Stomach (tissue), 4 donors: ENCODE results near the gene SGCE.

ENCODE experiments used
- EP300 ChIP-seq: sonication (generic); formaldehyde crosslinking; IDR thresholded peaks from one replicate; pipeline ENCODE4 v1.6.1; 2017; ENCODE audit warnings: antibody characterized with exemption
- POLR2A ChIP-seq, 4 donors: fragments of 450-650 bp; IDR thresholded peaks; one replicate each; pipeline ENCODE4 v1.6.1; 2016; ENCODE audit warnings: antibody characterized with exemption in 4 of 4, control low read depth in 2 of 4, mild to moderate bottlenecking in 1 of 4, moderate library complexity in 1 of 4
- POLR2AphosphoS5 ChIP-seq, 3 donors: sonication (generic); formaldehyde crosslinking; IDR thresholded peaks; one replicate each; pipeline ENCODE4 v1.6.1; 2016; ENCODE audit warnings: antibody characterized with exemption in 3 of 3
- TF ChIP-seq, protein P1 (sequence below), 7 experiments: fragments of 450-650 bp in 4 of 7; fragments of 200-600 bp in 3 of 7; sonication (generic) in 3 of 7; IDR thresholded peaks; one replicate each; pipeline ENCODE4 v1.5.1; 2016 to 2019; ENCODE audit warnings: antibody characterized with exemption in 7 of 7, control low read depth in 2 of 7, mild to moderate bottlenecking in 1 of 7

DNA sequence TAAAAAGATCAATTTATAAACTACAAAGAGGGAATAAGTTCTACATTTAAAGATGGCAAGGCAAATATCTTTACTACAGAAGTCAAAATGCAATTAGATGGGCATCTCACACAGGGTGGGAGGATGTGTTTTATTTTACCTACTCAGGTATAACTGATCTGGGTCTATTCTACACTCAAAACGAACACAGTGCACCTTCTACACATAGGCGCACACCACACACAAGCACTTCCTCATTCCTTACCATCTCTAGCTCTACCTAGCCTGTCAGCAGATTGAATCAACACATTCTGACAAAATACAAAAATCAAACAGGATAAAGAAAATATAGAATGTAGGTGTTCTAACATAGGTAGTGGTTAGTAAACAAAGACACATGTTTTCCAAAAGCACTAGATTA, 64.8 kb downstream of the SGCE start:
- TF ChIP-seq, protein P1, sequence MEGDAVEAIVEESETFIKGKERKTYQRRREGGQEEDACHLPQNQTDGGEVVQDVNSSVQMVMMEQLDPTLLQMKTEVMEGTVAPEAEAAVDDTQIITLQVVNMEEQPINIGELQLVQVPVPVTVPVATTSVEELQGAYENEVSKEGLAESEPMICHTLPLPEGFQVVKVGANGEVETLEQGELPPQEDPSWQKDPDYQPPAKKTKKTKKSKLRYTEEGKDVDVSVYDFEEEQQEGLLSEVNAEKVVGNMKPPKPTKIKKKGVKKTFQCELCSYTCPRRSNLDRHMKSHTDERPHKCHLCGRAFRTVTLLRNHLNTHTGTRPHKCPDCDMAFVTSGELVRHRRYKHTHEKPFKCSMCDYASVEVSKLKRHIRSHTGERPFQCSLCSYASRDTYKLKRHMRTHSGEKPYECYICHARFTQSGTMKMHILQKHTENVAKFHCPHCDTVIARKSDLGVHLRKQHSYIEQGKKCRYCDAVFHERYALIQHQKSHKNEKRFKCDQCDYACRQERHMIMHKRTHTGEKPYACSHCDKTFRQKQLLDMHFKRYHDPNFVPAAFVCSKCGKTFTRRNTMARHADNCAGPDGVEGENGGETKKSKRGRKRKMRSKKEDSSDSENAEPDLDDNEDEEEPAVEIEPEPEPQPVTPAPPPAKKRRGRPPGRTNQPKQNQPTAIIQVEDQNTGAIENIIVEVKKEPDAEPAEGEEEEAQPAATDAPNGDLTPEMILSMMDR (IDR thresholded peaks at IDR 0.05) = no peak
- TF ChIP-seq POLR2AphosphoS5 (IDR thresholded peaks at IDR 0.05) = no peak
- no peak for TF ChIP-seq POLR2A (IDR thresholded peaks at IDR 0.05)
- TF ChIP-seq EP300 = no peak
